HEK293 (cell line): ENCODE data around the gene FKBP8.

Source experiments
- EGR2 ChIP-seq: fragments of 450-650 bp; formaldehyde crosslinking; IDR thresholded peaks from 2 replicates; pipeline ENCODE4 v1.5.1; 2016; ENCODE audit warnings: low read depth, missing biosample characterization, missing genetic modification characterization
- HOXD13 ChIP-seq: sonication (generic); formaldehyde crosslinking; IDR thresholded peaks from 2 replicates; pipeline ENCODE4 v1.8.0; 2022; ENCODE audit warnings: missing genetic modification reagents, borderline replicate concordance
- IKZF3 ChIP-seq: fragments of 450-650 bp; IDR thresholded peaks from 2 replicates; pipeline ENCODE4 v1.5.0; 2018; ENCODE audit warnings: missing biosample characterization, mild to moderate bottlenecking, missing genetic modification characterization, moderate library complexity
- MEIS1 ChIP-seq: sonication (generic); formaldehyde crosslinking; IDR thresholded peaks from 2 replicates; pipeline ENCODE4 v1.8.1; 2022; ENCODE audit warnings: missing genetic modification reagents, mild to moderate bottlenecking, borderline replicate concordance
- OVOL3 ChIP-seq: fragments of 450-650 bp; formaldehyde crosslinking; IDR thresholded peaks from 2 replicates; pipeline ENCODE4 v1.5.1; 2016; ENCODE audit warnings: missing biosample characterization, missing genetic modification characterization
- SETDB1 ChIP-seq: IDR thresholded peaks from one replicate; pipeline ENCODE4 v1.6.1; 2017; ENCODE audit warnings: mild to moderate bottlenecking, low read length, moderate library complexity, mixed read lengths; ENCODE audit not compliant: insufficient read length
- SP2 ChIP-seq: fragments of 450-650 bp; formaldehyde crosslinking; IDR thresholded peaks from 2 replicates; pipeline ENCODE4 v1.5.1; 2016; ENCODE audit warnings: missing biosample characterization, missing genetic modification characterization
- TRIM28 ChIP-seq: IDR thresholded peaks from 2 replicates; pipeline ENCODE4 v1.6.1; 2011; ENCODE audit warnings: low read length, control low read depth, borderline replicate concordance
- WT1 ChIP-seq: fragments of 450-650 bp; formaldehyde crosslinking; IDR thresholded peaks from 2 replicates; pipeline ENCODE4 v1.5.1; 2016; ENCODE audit warnings: missing biosample characterization, missing genetic modification characterization
- YY2 ChIP-seq: fragments of 450-650 bp; formaldehyde crosslinking; IDR thresholded peaks from 2 replicates; pipeline ENCODE4 v1.5.1; 2016; ENCODE audit warnings: missing biosample characterization, missing genetic modification characterization
- ZBTB17 ChIP-seq: fragments of 450-650 bp; formaldehyde crosslinking; IDR thresholded peaks from 2 replicates; pipeline ENCODE4 v1.5.1; 2016; ENCODE audit warnings: missing biosample characterization, missing genetic modification characterization
- ZNF133 ChIP-seq: fragments of 450-650 bp; formaldehyde crosslinking; IDR thresholded peaks from 2 replicates; pipeline ENCODE4 v1.5.1; 2016; ENCODE audit warnings: missing biosample characterization, missing genetic modification characterization
- ZNF169 ChIP-seq: fragments of 450-650 bp; formaldehyde crosslinking; IDR thresholded peaks from 2 replicates; pipeline ENCODE4 v1.5.1; 2016; ENCODE audit warnings: missing biosample characterization, missing genetic modification characterization
- ZNF404 ChIP-seq: fragments of 450-650 bp; formaldehyde crosslinking; IDR thresholded peaks from 2 replicates; pipeline ENCODE4 v1.5.1; 2017; ENCODE audit warnings: missing biosample characterization, missing genetic modification characterization
- ZNF426 ChIP-seq: fragments of 450-650 bp; formaldehyde crosslinking; IDR thresholded peaks from 2 replicates; pipeline ENCODE4 v1.5.1; 2017; ENCODE audit warnings: missing biosample characterization, missing genetic modification characterization, mild to moderate bottlenecking, inconsistent platforms, moderate library complexity
- ZNF510 ChIP-seq: fragments of 450-650 bp; formaldehyde crosslinking; IDR thresholded peaks from 2 replicates; pipeline ENCODE4 v1.5.1; 2018; ENCODE audit warnings: mild to moderate bottlenecking, missing genetic modification characterization, missing biosample characterization; ENCODE audit not compliant: insufficient replicate concordance
- ZNF548 ChIP-seq: fragments of 450-650 bp; formaldehyde crosslinking; IDR thresholded peaks from 2 replicates; pipeline ENCODE4 v1.5.1; 2016; ENCODE audit warnings: missing biosample characterization, missing genetic modification characterization
- ZNF560 ChIP-seq: fragments of 450-650 bp; formaldehyde crosslinking; IDR thresholded peaks from 2 replicates; pipeline ENCODE4 v1.5.1; 2017; ENCODE audit warnings: missing biosample characterization, missing genetic modification characterization, borderline replicate concordance
- ZNF571 ChIP-seq: fragments of 450-650 bp; formaldehyde crosslinking; IDR thresholded peaks from 2 replicates; pipeline ENCODE4 v1.5.0; 2017; ENCODE audit warnings: missing biosample characterization, missing genetic modification characterization
- ZNF621 ChIP-seq: fragments of 450-650 bp; formaldehyde crosslinking; IDR thresholded peaks from 2 replicates; pipeline ENCODE4 v1.5.1; 2017; ENCODE audit warnings: missing biosample characterization, missing genetic modification characterization
- ZNF677 ChIP-seq: fragments of 450-650 bp; IDR thresholded peaks from 2 replicates; pipeline ENCODE4 v1.5.0; 2018; ENCODE audit warnings: missing biosample characterization, mild to moderate bottlenecking, missing genetic modification characterization, moderate library complexity
- ZNF747 ChIP-seq: fragments of 450-650 bp; formaldehyde crosslinking; IDR thresholded peaks from 2 replicates; pipeline ENCODE4 v1.5.1; 2016; ENCODE audit warnings: missing biosample characterization, missing genetic modification characterization
- ZNF76 ChIP-seq: fragments of 450-650 bp; formaldehyde crosslinking; IDR thresholded peaks from 2 replicates; pipeline ENCODE4; 2016; ENCODE audit warnings: low read depth, missing biosample characterization, missing genetic modification characterization, borderline replicate concordance
- ZSCAN23 ChIP-seq: fragments of 450-650 bp; formaldehyde crosslinking; IDR thresholded peaks from 2 replicates; pipeline ENCODE4 v1.5.1; 2016; ENCODE audit warnings: missing biosample characterization, missing genetic modification characterization
- TF ChIP-seq, protein P1 (sequence below): fragments of 450-650 bp; formaldehyde crosslinking; IDR thresholded peaks from 2 replicates; pipeline ENCODE4 v1.5.1; 2016; ENCODE audit warnings: missing biosample characterization, missing genetic modification characterization
- TF ChIP-seq, protein P2 (sequence below): fragments of 450-650 bp; formaldehyde crosslinking; IDR thresholded peaks from 2 replicates; pipeline ENCODE4 v1.5.1; 2016; ENCODE audit warnings: missing biosample characterization, missing genetic modification characterization
- TF ChIP-seq, protein P3 (sequence below): fragments of 450-650 bp; formaldehyde crosslinking; IDR thresholded peaks from 2 replicates; pipeline ENCODE4; 2016; ENCODE audit warnings: missing biosample characterization, missing genetic modification characterization
- TF ChIP-seq, protein P4 (sequence below): fragments of 450-650 bp; formaldehyde crosslinking; optimal IDR thresholded peaks from 2 replicates; pipeline ENCODE3; 2016; ENCODE audit warnings: missing biosample characterization, mild to moderate bottlenecking, missing genetic modification characterization
- TF ChIP-seq, protein P5 (sequence below): fragments of 450-650 bp; formaldehyde crosslinking; IDR thresholded peaks from 2 replicates; pipeline ENCODE4 v1.5.1; 2016; ENCODE audit warnings: missing biosample characterization, missing genetic modification characterization
- TF ChIP-seq, protein P6 (sequence below): fragments of 450-650 bp; formaldehyde crosslinking; IDR thresholded peaks from 2 replicates; pipeline ENCODE4 v1.5.1; 2016; ENCODE audit warnings: missing biosample characterization, missing genetic modification characterization, borderline replicate concordance

FKBP8 gene

DNA sequence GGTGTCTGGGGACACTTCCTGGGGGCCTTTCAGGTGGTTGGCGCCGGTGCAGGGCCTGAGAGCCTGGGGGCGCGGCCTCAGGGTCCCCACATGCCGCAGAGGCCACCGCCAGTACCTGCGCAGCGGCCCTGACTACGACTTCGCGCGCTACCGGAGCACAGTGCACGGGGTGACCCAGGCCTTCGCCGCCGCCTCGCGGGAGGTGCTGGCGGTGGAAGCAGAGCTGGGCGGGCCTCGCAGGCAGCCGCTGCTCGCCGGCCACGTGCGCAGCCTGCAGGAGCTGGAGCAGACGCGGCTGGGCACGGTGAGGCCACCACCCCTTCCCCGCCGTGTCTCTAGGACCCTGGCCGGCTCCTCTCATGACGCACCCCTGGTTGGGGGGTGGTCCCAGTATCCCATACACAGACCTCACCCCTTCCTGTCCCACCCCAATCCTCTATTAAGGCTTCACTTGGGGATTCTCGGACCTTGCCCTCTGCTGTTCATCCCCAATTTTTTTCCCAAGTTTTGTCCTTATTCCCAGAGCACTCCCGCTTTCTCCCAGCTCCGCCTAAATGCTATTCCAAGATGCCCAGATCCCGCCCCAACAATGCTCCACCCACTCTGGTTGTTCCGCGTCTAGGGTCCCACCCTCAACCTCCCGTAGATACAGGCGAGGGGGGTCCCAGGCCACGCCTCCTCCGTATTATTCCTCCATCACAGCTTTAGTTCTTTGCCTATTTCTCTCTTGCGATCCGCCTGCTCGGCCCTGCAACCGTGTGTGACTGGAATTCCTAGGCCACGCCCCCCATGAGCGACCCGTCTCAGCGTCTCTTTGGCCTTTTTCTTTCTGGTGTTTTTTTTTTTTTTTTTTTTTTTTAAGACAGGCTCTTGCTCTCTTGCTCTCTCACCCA, 46.3 kb upstream of the FKBP8 start (continued):
- no peak for TF ChIP-seq EGR2 (tag by site-specific recombination)
- peak; percentile 30 for TF ChIP-seq SETDB1
- TF ChIP-seq ZNF133 (tag by site-specific recombination), result no peak
- TF ChIP-seq, protein P1, sequence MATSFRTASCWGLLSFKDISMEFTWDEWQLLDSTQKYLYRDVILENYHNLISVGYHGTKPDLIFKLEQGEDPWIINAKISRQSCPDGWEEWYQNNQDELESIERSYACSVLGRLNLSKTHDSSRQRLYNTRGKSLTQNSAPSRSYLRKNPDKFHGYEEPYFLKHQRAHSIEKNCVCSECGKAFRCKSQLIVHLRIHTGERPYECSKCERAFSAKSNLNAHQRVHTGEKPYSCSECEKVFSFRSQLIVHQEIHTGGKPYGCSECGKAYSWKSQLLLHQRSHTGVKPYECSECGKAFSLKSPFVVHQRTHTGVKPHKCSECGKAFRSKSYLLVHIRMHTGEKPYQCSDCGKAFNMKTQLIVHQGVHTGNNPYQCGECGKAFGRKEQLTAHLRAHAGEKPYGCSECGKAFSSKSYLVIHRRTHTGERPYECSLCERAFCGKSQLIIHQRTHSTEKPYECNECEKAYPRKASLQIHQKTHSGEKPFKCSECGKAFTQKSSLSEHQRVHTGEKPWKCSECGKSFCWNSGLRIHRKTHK (tag by site-specific recombination), result no peak
- TF ChIP-seq SP2 (tag by site-specific recombination), result peak; percentile 79
- no peak for TF ChIP-seq TRIM28
- no peak for TF ChIP-seq ZNF426 (tag by site-specific recombination)
- TF ChIP-seq ZNF677 (tag by site-specific recombination), result no peak
- TF ChIP-seq, protein P2, sequence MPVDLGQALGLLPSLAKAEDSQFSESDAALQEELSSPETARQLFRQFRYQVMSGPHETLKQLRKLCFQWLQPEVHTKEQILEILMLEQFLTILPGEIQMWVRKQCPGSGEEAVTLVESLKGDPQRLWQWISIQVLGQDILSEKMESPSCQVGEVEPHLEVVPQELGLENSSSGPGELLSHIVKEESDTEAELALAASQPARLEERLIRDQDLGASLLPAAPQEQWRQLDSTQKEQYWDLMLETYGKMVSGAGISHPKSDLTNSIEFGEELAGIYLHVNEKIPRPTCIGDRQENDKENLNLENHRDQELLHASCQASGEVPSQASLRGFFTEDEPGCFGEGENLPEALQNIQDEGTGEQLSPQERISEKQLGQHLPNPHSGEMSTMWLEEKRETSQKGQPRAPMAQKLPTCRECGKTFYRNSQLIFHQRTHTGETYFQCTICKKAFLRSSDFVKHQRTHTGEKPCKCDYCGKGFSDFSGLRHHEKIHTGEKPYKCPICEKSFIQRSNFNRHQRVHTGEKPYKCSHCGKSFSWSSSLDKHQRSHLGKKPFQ (tag by site-specific recombination), result no peak
- peak; percentile 61 for TF ChIP-seq ZNF76 (tag by site-specific recombination)
- no peak for TF ChIP-seq ZNF548 (tag by site-specific recombination)
- no peak for TF ChIP-seq WT1 (tag by site-specific recombination)
- no peak for TF ChIP-seq ZNF404 (tag by site-specific recombination)
- no peak for TF ChIP-seq ZSCAN23 (tag by site-specific recombination)
- TF ChIP-seq, protein P3, sequence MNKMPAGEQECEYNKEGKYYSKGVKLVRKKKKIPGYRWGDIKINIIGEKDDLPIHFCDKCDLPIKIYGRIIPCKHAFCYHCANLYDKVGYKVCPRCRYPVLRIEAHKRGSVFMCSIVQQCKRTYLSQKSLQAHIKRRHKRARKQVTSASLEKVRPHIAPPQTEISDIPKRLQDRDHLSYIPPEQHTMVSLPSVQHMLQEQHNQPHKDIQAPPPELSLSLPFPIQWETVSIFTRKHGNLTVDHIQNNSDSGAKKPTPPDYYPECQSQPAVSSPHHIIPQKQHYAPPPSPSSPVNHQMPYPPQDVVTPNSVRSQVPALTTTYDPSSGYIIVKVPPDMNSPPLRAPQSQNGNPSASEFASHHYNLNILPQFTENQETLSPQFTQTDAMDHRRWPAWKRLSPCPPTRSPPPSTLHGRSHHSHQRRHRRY, result no peak
- TF ChIP-seq, protein P4, sequence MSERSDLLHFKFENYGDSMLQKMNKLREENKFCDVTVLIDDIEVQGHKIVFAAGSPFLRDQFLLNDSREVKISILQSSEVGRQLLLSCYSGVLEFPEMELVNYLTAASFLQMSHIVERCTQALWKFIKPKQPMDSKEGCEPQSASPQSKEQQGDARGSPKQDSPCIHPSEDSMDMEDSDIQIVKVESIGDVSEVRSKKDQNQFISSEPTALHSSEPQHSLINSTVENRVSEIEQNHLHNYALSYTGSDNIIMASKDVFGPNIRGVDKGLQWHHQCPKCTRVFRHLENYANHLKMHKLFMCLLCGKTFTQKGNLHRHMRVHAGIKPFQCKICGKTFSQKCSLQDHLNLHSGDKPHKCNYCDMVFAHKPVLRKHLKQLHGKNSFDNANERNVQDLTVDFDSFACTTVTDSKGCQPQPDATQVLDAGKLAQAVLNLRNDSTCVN (tag by site-specific recombination), result peak; percentile 3
- TF ChIP-seq ZBTB17 (tag by site-specific recombination), result peak; percentile 69
- TF ChIP-seq, protein P5, sequence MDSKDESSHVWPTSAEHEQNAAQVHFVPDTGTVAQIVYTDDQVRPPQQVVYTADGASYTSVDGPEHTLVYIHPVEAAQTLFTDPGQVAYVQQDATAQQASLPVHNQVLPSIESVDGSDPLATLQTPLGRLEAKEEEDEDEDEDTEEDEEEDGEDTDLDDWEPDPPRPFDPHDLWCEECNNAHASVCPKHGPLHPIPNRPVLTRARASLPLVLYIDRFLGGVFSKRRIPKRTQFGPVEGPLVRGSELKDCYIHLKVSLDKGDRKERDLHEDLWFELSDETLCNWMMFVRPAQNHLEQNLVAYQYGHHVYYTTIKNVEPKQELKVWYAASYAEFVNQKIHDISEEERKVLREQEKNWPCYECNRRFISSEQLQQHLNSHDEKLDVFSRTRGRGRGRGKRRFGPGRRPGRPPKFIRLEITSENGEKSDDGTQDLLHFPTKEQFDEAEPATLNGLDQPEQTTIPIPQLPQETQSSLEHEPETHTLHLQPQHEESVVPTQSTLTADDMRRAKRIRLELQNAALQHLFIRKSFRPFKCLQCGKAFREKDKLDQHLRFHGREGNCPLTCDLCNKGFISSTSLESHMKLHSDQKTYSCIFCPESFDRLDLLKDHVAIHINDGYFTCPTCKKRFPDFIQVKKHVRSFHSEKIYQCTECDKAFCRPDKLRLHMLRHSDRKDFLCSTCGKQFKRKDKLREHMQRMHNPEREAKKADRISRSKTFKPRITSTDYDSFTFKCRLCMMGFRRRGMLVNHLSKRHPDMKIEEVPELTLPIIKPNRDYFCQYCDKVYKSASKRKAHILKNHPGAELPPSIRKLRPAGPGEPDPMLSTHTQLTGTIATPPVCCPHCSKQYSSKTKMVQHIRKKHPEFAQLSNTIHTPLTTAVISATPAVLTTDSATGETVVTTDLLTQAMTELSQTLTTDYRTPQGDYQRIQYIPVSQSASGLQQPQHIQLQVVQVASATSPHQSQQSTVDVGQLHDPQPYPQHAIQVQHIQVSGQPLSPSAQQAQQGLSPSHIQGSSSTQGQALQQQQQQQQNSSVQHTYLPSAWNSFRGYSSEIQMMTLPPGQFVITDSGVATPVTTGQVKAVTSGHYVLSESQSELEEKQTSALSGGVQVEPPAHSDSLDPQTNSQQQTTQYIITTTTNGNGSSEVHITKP (tag by site-specific recombination), result 0 out of 2 replicates have a peak, but pooled peaks have one; percentile 19
- no peak for TF ChIP-seq ZNF510 (tag by site-specific recombination)
- no peak for TF ChIP-seq YY2 (tag by site-specific recombination)
- TF ChIP-seq, protein P6, sequence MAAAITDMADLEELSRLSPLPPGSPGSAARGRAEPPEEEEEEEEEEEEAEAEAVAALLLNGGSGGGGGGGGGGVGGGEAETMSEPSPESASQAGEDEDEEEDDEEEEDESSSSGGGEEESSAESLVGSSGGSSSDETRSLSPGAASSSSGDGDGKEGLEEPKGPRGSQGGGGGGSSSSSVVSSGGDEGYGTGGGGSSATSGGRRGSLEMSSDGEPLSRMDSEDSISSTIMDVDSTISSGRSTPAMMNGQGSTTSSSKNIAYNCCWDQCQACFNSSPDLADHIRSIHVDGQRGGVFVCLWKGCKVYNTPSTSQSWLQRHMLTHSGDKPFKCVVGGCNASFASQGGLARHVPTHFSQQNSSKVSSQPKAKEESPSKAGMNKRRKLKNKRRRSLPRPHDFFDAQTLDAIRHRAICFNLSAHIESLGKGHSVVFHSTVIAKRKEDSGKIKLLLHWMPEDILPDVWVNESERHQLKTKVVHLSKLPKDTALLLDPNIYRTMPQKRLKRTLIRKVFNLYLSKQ (tag by site-specific recombination), result no peak
- TF ChIP-seq ZNF560 (tag by site-specific recombination), result no peak
- no peak for TF ChIP-seq ZNF747
- TF ChIP-seq HOXD13, result no peak
- TF ChIP-seq MEIS1 (CRISPR knock-in tag), result no peak
- TF ChIP-seq ZNF169 (tag by site-specific recombination), result no peak
- TF ChIP-seq ZNF571, result no peak
- no peak for TF ChIP-seq ZNF621 (tag by site-specific recombination)
- TF ChIP-seq IKZF3 (tag by site-specific recombination), result peak; percentile 96
- TF ChIP-seq OVOL3 (tag by site-specific recombination), result no peak
